Measurements from ENCODE around the gene CEMIP2.

DNA sequence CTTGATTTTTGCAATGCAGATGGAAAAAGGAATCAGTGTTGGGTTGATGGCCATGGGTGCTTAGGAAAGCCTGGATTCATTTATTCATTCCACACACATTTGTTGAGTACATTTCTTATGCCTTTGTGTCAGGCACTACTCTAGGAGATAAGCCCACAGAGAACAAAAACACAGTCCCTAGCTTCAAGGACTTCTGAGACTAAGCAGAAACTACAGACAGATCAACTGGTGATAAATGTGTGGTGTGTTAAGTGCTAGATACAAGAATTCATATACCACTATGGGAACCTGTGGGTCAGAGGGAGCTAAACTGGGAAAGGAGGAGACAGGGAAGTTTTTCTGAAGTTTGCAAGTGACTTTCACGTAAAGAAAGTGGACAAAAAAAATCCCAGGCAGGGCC lies 119.9 kb downstream of the CEMIP2 start:
- TF ChIP-seq, protein P1, sequence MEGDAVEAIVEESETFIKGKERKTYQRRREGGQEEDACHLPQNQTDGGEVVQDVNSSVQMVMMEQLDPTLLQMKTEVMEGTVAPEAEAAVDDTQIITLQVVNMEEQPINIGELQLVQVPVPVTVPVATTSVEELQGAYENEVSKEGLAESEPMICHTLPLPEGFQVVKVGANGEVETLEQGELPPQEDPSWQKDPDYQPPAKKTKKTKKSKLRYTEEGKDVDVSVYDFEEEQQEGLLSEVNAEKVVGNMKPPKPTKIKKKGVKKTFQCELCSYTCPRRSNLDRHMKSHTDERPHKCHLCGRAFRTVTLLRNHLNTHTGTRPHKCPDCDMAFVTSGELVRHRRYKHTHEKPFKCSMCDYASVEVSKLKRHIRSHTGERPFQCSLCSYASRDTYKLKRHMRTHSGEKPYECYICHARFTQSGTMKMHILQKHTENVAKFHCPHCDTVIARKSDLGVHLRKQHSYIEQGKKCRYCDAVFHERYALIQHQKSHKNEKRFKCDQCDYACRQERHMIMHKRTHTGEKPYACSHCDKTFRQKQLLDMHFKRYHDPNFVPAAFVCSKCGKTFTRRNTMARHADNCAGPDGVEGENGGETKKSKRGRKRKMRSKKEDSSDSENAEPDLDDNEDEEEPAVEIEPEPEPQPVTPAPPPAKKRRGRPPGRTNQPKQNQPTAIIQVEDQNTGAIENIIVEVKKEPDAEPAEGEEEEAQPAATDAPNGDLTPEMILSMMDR (conservative IDR thresholded peaks at IDR 0.05; ENCODE audit: low read depth, low read length) = no peak
- no peak for TF ChIP-seq EZH2 (IDR thresholded peaks at IDR 0.05; ENCODE audit: low read length, unreplicated experiment)
